ENCODE measurements around the gene NDUFA3. TPM values are rescaled to one million over a fixed set of nuclear protein-coding genes. Genes with fewer than 3 reads are reported as not detected.

The NDUFA3 gene
- total and polyA plus RNA-seq, 2 donors (not counting 1 experiment from before 2014, with no cell fraction given): 55.4 to 94.4 TPM

DNA sequence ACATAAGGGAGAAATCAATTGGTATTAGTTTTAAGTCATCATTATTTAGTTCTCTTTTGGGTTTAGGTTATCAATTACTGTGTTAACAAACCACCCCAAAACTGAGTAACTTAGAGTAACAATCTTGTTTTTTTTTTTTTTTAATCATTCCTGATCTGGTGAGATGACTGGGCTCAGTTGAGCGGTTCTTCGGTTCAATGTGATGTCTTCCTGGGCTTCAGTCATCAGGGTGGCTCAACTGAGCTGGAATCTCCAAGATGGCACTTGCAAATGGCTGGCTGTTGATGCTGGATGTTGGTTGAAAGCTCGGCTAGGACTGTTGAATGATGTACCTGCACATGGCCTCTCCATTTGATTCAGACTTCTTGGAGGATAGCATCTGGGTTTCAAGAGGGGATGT lies 18.2 kb upstream of the NDUFA3 start:
- no peak overlapping the region for H3K27ac Mint-ChIP-seq

DNA sequence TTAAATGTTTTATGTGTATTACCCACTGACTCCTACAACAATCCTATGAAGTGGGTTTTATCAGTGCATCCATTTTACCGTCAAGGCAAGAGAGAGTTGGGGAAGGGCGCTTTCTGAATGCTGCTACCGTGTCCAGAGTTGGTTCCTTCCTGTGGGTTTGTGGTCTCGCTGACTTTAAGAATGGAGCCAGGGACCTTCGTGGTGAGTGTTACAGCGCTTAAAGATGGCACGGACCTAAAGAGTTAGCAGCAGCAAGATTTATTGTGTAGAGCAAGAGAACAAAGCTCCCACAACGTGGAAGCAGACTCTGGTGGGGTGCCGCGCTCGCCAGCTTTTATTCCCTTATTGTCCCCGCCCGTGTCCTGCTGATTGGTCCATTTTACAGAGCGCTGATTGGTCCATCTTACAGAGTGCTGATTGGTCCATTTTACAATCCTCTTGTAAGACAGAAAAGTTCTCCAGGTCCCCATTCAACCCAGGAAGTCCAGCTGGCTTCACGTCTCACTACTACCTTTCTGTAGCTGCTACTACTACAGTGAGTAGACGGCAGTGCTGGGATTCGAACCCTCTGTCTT lies 8.1 kb upstream of the NDUFA3 start:
- H4K20me1 ChIP-seq (ENCODE audit: control insufficient read depth, insufficient read depth, low read length, poor library complexity, severe bottlenecking): no peaks in the 10 kb centered on the region
- intact Hi-C loops (cut with micrococcal nuclease): no loop called here
- Mint-ChIP-seq H3K4me1 (peaks cover 7% of the 10 kb centered on the region), H3K27ac (peak overlapping the region; percentile 23), H3K27me3 (peaks cover 22% of the 10 kb centered on the region), H3K4me3 (peak overlapping the region; percentile 4), H3K9me3 (ENCODE audit: insufficient read depth) (no peaks in the 10 kb centered on the region)
- no peak overlapping the region for H3K4me2 ChIP-seq (replicated peaks; ENCODE audit: low read depth, low read length, poor library complexity, severe bottlenecking)
- H3K9me3 ChIP-seq (ENCODE audit: control extremely low read depth in 1 of 3, control insufficient read depth in 2 of 3, insufficient read depth in 1 of 3, low read length in 2 of 3): peaks cover 0 to 20% (median 0%) of the 10 kb centered on the region in 3 donors
- no peak overlapping the region for H3K27ac ChIP-seq (ENCODE audit: low read length in 2 of 2)
- H3K4me3 ChIP-seq (ENCODE audit: control extremely low read depth in 1 of 5, extremely low read depth in 1 of 5, insufficient read depth in 1 of 5, low read depth in 2 of 5, low read length in 4 of 5): no peak overlapping the region
- no peak overlapping the region for H3K9ac ChIP-seq (ENCODE audit: low read length)
- H3K4me1 ChIP-seq (ENCODE audit: control insufficient read depth in 2 of 2, insufficient read depth in 2 of 2, low read length in 2 of 2): peaks cover 15 to 16% of the 10 kb centered on the region in 2 donors
- H3K27me3 ChIP-seq (replicated peaks in 1 of 4; ENCODE audit: control extremely low read depth in 1 of 4, control insufficient read depth in 3 of 4, insufficient read depth in 4 of 4, low read length in 3 of 4): peaks cover 0 to 35% (median 15%) of the 10 kb centered on the region in 4 experiments
- H3K36me3 ChIP-seq (replicated peaks in 1 of 2; ENCODE audit: control extremely low read depth in 1 of 2, control insufficient read depth in 1 of 2, extremely low read depth in 1 of 2, insufficient read depth in 2 of 2, low read length in 1 of 2): no peaks in the 10 kb centered on the region
- H2AFZ ChIP-seq (ENCODE audit: insufficient read depth, low read depth, low read length, poor library complexity, severe bottlenecking): no peak overlapping the region
- no peak for TF ChIP-seq EZH2 (IDR thresholded peaks at IDR 0.05; ENCODE audit: borderline replicate concordance, insufficient read depth, low read depth, low read length, poor library complexity, severe bottlenecking)
- TF ChIP-seq, protein P1, sequence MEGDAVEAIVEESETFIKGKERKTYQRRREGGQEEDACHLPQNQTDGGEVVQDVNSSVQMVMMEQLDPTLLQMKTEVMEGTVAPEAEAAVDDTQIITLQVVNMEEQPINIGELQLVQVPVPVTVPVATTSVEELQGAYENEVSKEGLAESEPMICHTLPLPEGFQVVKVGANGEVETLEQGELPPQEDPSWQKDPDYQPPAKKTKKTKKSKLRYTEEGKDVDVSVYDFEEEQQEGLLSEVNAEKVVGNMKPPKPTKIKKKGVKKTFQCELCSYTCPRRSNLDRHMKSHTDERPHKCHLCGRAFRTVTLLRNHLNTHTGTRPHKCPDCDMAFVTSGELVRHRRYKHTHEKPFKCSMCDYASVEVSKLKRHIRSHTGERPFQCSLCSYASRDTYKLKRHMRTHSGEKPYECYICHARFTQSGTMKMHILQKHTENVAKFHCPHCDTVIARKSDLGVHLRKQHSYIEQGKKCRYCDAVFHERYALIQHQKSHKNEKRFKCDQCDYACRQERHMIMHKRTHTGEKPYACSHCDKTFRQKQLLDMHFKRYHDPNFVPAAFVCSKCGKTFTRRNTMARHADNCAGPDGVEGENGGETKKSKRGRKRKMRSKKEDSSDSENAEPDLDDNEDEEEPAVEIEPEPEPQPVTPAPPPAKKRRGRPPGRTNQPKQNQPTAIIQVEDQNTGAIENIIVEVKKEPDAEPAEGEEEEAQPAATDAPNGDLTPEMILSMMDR (IDR thresholded peaks at IDR 0.05): no peak
- ATAC-seq (ENCODE audit: low read depth): no peak
- 39% methylated on average over 16 of the region's 17 CpGs for WGBS (ENCODE audit: insufficient coverage)
- ChIA-PET POLR2A (interaction anchor here (0.6 kb wide), 1 partner anchor 1038 kb away, joined by 5 read pairs; no protein-coding TSS in a partner anchor), CTCF (interaction anchor here (1.6 kb wide), 1 partner anchor 13 kb away, joined by 4 read pairs; no protein-coding TSS in a partner anchor)
- H3K79me2 ChIP-seq (ENCODE audit: control insufficient read depth, insufficient read depth, low read length): no peaks in the 10 kb centered on the region
- DNase-seq: no peak

More for the DNA sequence above, 18.2 kb upstream of the NDUFA3 start:
- peaks cover 4% of the 10 kb centered on the region for H3K27me3 Mint-ChIP-seq
- H3K36me3 ChIP-seq (replicated peaks in 1 of 2; ENCODE audit: control extremely low read depth in 1 of 2, control insufficient read depth in 1 of 2, extremely low read depth in 1 of 2, insufficient read depth in 2 of 2, low read length in 1 of 2): no peaks in the 10 kb centered on the region
- peaks cover 0 to 8% (median 0%) of the 10 kb centered on the region in 4 experiments for H3K27me3 ChIP-seq (replicated peaks in 1 of 4; ENCODE audit: control extremely low read depth in 1 of 4, control insufficient read depth in 3 of 4, insufficient read depth in 4 of 4, low read length in 3 of 4)
- H3K9me3 Mint-ChIP-seq (ENCODE audit: insufficient read depth): peaks cover 9% of the 10 kb centered on the region
- TF ChIP-seq EZH2 (IDR thresholded peaks at IDR 0.05; ENCODE audit: borderline replicate concordance, insufficient read depth, low read depth, low read length, poor library complexity, severe bottlenecking): no peak
- TF ChIP-seq, protein P1 (IDR thresholded peaks at IDR 0.05): no peak
- ATAC-seq (ENCODE audit: low read depth): no peak
- H3K4me3 Mint-ChIP-seq: no peak overlapping the region
- no peaks in the 10 kb centered on the region for H3K4me1 ChIP-seq (ENCODE audit: control insufficient read depth in 2 of 2, insufficient read depth in 2 of 2, low read length in 2 of 2)
- peaks cover 2 to 27% (median 9%) of the 10 kb centered on the region in 3 donors for H3K9me3 ChIP-seq (ENCODE audit: control extremely low read depth in 1 of 3, control insufficient read depth in 2 of 3, insufficient read depth in 1 of 3, low read length in 2 of 3)
- H3K4me1 Mint-ChIP-seq: no peaks in the 10 kb centered on the region
- H3K27ac ChIP-seq (ENCODE audit: low read length in 2 of 2): no peak overlapping the region
- no peaks in the 10 kb centered on the region for H4K20me1 ChIP-seq (ENCODE audit: control insufficient read depth, insufficient read depth, low read length, poor library complexity, severe bottlenecking)
- ChIA-PET POLR2A (no interaction called here), CTCF (no interaction called here)
- no peak overlapping the region for H3K4me2 ChIP-seq (replicated peaks; ENCODE audit: low read depth, low read length, poor library complexity, severe bottlenecking)
- no peak overlapping the region for H3K9ac ChIP-seq (ENCODE audit: low read length)
- WGBS (ENCODE audit: insufficient coverage): 67% methylated on average over 3 of the region's 3 CpGs
- DNase-seq: no peak
- intact Hi-C loops (cut with micrococcal nuclease): no loop called here
- no peak overlapping the region for H3K4me3 ChIP-seq (ENCODE audit: control extremely low read depth in 1 of 5, extremely low read depth in 1 of 5, insufficient read depth in 1 of 5, low read depth in 2 of 5, low read length in 4 of 5)
- no peak overlapping the region for H2AFZ ChIP-seq (ENCODE audit: insufficient read depth, low read depth, low read length, poor library complexity, severe bottlenecking)
- no peaks in the 10 kb centered on the region for H3K79me2 ChIP-seq (ENCODE audit: control insufficient read depth, insufficient read depth, low read length)
